GM12878 (cell line): ENCODE data around the gene IGF2R. TPM values are rescaled to one million over a fixed set of nuclear protein-coding genes. Genes with fewer than 3 reads are reported as not detected.

ENCODE experiments used
- ATAC-seq: fragments of 200-7000 bp; cut with Tn5 transposase; 3 replicates; pipeline ENCODE4 v1.9.1; 2020; ENCODE audit warnings: mild to moderate bottlenecking, moderate library complexity
- BruUV-seq: library from RNA; stranded (reverse); fragments of 400-500 nt; replicated peaks from 2 replicates; lab custom pipeline; 2021; lab: Mats Ljungman, UMichigan
- CTCF ChIA-PET: fragments of 300-600 bp; sonication (Branson Sonifier 250); formaldehyde crosslinking; extraction: SDS; loops from one replicate; lab custom pipeline; 2021; ENCODE audit warnings: inconsistent platforms; lab: Yijun Ruan, JAX
- POLR2A ChIA-PET: fragments of 350-600 bp; formaldehyde crosslinking; extraction: SDS; loops from one replicate; lab custom pipeline; 2021; ENCODE audit warnings: inconsistent platforms; lab: Charles Lee
- RAD21 ChIA-PET: fragments of 300-600 bp; sonication (Branson Sonifier 250); formaldehyde crosslinking; loops from one replicate; lab custom pipeline; 2023; ENCODE audit warnings: antibody characterized with exemption; ENCODE audit not compliant: unreplicated experiment; lab: Charles Lee
- SMC1A ChIA-PET: fragments of 300-600 bp; sonication (Branson Sonifier 250); formaldehyde crosslinking; loops from one replicate; lab custom pipeline; 2023; ENCODE audit not compliant: unreplicated experiment, uncharacterized antibody; lab: Charles Lee
- DNase-seq: peaks from one replicate; pipeline ENCODE4 v3.0.0-alpha.2; 2011; ENCODE audit warnings: low read depth, low spot score
- FAIRE-seq: peaks from 3 replicates; lab custom pipeline; 2011; peaks lifted over from hg19 to GRCh38; lab: Jason Lieb, UNC
- H2AFZ ChIP-seq: 2 replicates; pipeline ENCODE4 v1.6.0; 2011; ENCODE audit warnings: low read depth, low read length, control low read depth; ENCODE audit not compliant: control insufficient read depth
- H3K27ac ChIP-seq: 2 replicates; pipeline ENCODE4 v1.5.1; 2011; ENCODE audit warnings: control low read depth; ENCODE audit not compliant: control insufficient read depth, insufficient read depth
- H3K27me3 ChIP-seq, 2 experiments: replicated peaks in 1 of 2; 2 replicates each; pipeline versions ENCODE4 v1.6.0 to v1.6.1; 2011; ENCODE audit warnings: low read length in 1 of 2; ENCODE audit not compliant: control insufficient read depth in 2 of 2, insufficient read depth in 2 of 2
- H3K36me3 ChIP-seq, 2 experiments: 2 replicates each; pipeline ENCODE4 v1.5.1; 2011; ENCODE audit warnings: low read length in 1 of 2; ENCODE audit not compliant: control insufficient read depth in 2 of 2, insufficient read depth in 2 of 2
- H3K4me1 ChIP-seq: 2 replicates; pipeline ENCODE4 v1.6.1; 2011; ENCODE audit warnings: mild to moderate bottlenecking, low read length, moderate library complexity, mixed read lengths; ENCODE audit not compliant: control insufficient read depth, insufficient read depth
- H3K4me2 ChIP-seq: 2 replicates; pipeline ENCODE4 v1.6.0; 2011; ENCODE audit warnings: control low read depth; ENCODE audit not compliant: control insufficient read depth, insufficient read depth
- H3K4me3 ChIP-seq: fragments of 200-600 bp; sonication (generic); 2 replicates; pipeline ENCODE4 v1.5.1; 2016
- H3K79me2 ChIP-seq: 2 replicates; pipeline ENCODE4 v1.6.0; 2011; ENCODE audit warnings: low read length; ENCODE audit not compliant: control insufficient read depth, insufficient read depth
- H3K9ac ChIP-seq: 2 replicates; pipeline ENCODE4 v1.8.0; 2011; ENCODE audit warnings: low read length, control low read depth, mixed read lengths; ENCODE audit not compliant: control insufficient read depth, insufficient read depth
- H3K9me3 ChIP-seq: replicated peaks from 3 replicates; pipeline ENCODE4 v1.5.1; 2011; ENCODE audit warnings: mild to moderate bottlenecking, low read length; ENCODE audit not compliant: control insufficient read depth, insufficient read depth
- H4K20me1 ChIP-seq: 2 replicates; pipeline ENCODE4 v1.6.0; 2011; ENCODE audit not compliant: control insufficient read depth, insufficient read depth
- BMI1 ChIP-seq: fragments of 450-650 bp; IDR thresholded peaks from 2 replicates; pipeline ENCODE4 v1.6.1; 2016; ENCODE audit warnings: mild to moderate bottlenecking, moderate library complexity, borderline replicate concordance
- FOXM1 ChIP-seq: IDR thresholded peaks from 2 replicates; pipeline ENCODE4 v1.6.1; 2012; ENCODE audit warnings: low read depth, mild to moderate bottlenecking, inconsistent platforms, low read length, moderate library complexity
- GATAD2B ChIP-seq: fragments of 450-650 bp; conservative IDR thresholded peaks from 2 replicates; pipeline ENCODE4 v1.6.1; 2017; ENCODE audit warnings: low read depth, mild to moderate bottlenecking, moderate library complexity
- HDGF ChIP-seq: fragments of 450-650 bp; IDR thresholded peaks from 2 replicates; pipeline ENCODE4 v1.6.1; 2016; ENCODE audit warnings: antibody characterized with exemption
- IRF4 ChIP-seq: IDR thresholded peaks from 2 replicates; pipeline ENCODE4 v1.6.1; 2011; ENCODE audit warnings: low read depth, low read length
- KLF5 ChIP-seq: fragments of 450-650 bp; IDR thresholded peaks from 2 replicates; pipeline ENCODE4 v1.6.1; 2014; ENCODE audit warnings: mild to moderate bottlenecking; ENCODE audit not compliant: partially characterized antibody
- MXI1 ChIP-seq: fragments of 150-350 bp; IDR thresholded peaks from 2 replicates; pipeline ENCODE4 v1.6.1; 2011; ENCODE audit warnings: low read depth, mild to moderate bottlenecking, inconsistent platforms, low read length, improper control_type of control experiment
- MYC ChIP-seq: IDR thresholded peaks from 2 replicates; pipeline ENCODE4 v1.6.1; 2011; ENCODE audit warnings: mild to moderate bottlenecking, low read length, moderate library complexity, inconsistent platforms; ENCODE audit not compliant: insufficient read depth, insufficient replicate concordance, insufficient read length, severe bottlenecking
- NR2F1 ChIP-seq: fragments of 450-650 bp; conservative IDR thresholded peaks from 2 replicates; pipeline ENCODE4 v1.6.1; 2017; ENCODE audit warnings: mild to moderate bottlenecking
- PAX5 ChIP-seq: IDR thresholded peaks from 2 replicates; pipeline ENCODE4 v1.6.1; 2011; ENCODE audit warnings: low read depth, low read length, borderline replicate concordance
- SIX5 ChIP-seq: IDR thresholded peaks from 2 replicates; pipeline ENCODE4 v1.6.1; 2011; ENCODE audit warnings: mild to moderate bottlenecking, low read depth, low read length, moderate library complexity; ENCODE audit not compliant: severe bottlenecking
- SMAD1 ChIP-seq: fragments of 450-650 bp; IDR thresholded peaks from 2 replicates; pipeline ENCODE4 v1.6.1; 2018; ENCODE audit warnings: mild to moderate bottlenecking, low read depth; ENCODE audit not compliant: partially characterized antibody
- SMC3 ChIP-seq: IDR thresholded peaks from 2 replicates; pipeline ENCODE4 v1.6.1; 2011; ENCODE audit warnings: low read length, improper control_type of control experiment, borderline replicate concordance
- SREBF1 ChIP-seq: IDR thresholded peaks from 2 replicates; pipeline ENCODE4 v1.6.1; 2012; ENCODE audit warnings: mild to moderate bottlenecking, low read length
- TCF3 ChIP-seq: IDR thresholded peaks from 2 replicates; pipeline ENCODE4 v1.6.1; 2012; ENCODE audit warnings: low read depth, mild to moderate bottlenecking, low read length, borderline replicate concordance; ENCODE audit not compliant: insufficient read depth
- ZBED1 ChIP-seq: IDR thresholded peaks from 2 replicates; pipeline ENCODE4 v1.6.1; 2016; ENCODE audit warnings: borderline replicate concordance
- WGBS: methylation state at CpG from one replicate; pipeline ENCODE4 v1.1.6; 2016; ENCODE audit warnings: low lambda C conversion rate; ENCODE audit not compliant: insufficient replicate concordance, insufficient coverage; ENCODE audit errors: missing lambda C conversion rate; 5-methylcytosine and 5-hydroxymethylcytosine counted together
- in situ Hi-C: fragments of 300-500 bp; cut with MboI; formaldehyde crosslinking; loops from 9 replicates; pipeline ENCODE4 v1.14.3; 2018; ENCODE audit warnings: mixed read lengths
- intact Hi-C: fragments of 100-400 bp; cut with micrococcal nuclease; formaldehyde crosslinking; loops from one replicate; pipeline ENCODE4 v1.14.2; 2022; ENCODE audit not compliant: unreplicated experiment
- polyA plus RNA-seq, 11 experiments: library from polyadenylated mRNA; depleted of rRNA in 4 of 11; unstranded in 6 of 11; stranded (reverse) in 5 of 11; fragments of >200 nt; fragmentation: Nextera tagmentation in 4 of 11; fragmentation: Illumina TruSeq in 1 of 11; extraction: Ambion mirVana in 4 of 11; extraction: Trizol in 1 of 11; gene quantifications; 1 replicate in 1 of 11; 2 replicates in 10 of 11; pipeline versions ENCODE4 v1.2.1 to v1.2.3, GENCODE V29; 2011 to 2016; ENCODE audit warnings: inconsistent platforms in 2 of 11, missing spikeins in 2 of 11, low read depth in 1 of 11
- total RNA-seq, 4 experiments: library from RNA; depleted of rRNA in 3 of 4; stranded (reverse); fragments of >200 nt in 3 of 4; fragmentation: Illumina TruSeq in 1 of 4; extraction: Trizol in 1 of 4; gene quantifications; 2 replicates each; pipeline versions ENCODE4 v1.2.1 to v1.2.3, GENCODE V29; 2013 to 2021
- TF ChIP-seq, protein P1 (sequence below): fragments of 450-650 bp; IDR thresholded peaks from 2 replicates; pipeline ENCODE4 v1.6.1; 2018; ENCODE audit warnings: borderline replicate concordance, mild to moderate bottlenecking; ENCODE audit not compliant: partially characterized antibody
- TF ChIP-seq, protein P2 (sequence below): fragments of 450-650 bp; IDR thresholded peaks from 2 replicates; pipeline ENCODE4 v1.6.1; 2017; ENCODE audit warnings: mild to moderate bottlenecking, moderate library complexity
- TF ChIP-seq, protein P3 (sequence below): fragments of 450-650 bp; IDR thresholded peaks from 2 replicates; pipeline ENCODE4 v1.6.1; 2017; ENCODE audit warnings: low read depth, mild to moderate bottlenecking, moderate library complexity

The IGF2R gene
- total and polyA plus RNA-seq, 10 of the 15 experiments (the other 5 are each of a cell fraction or from before 2014, with no cell fraction given), result 1.00 to 40.1 (median 16.8) TPM

DNA sequence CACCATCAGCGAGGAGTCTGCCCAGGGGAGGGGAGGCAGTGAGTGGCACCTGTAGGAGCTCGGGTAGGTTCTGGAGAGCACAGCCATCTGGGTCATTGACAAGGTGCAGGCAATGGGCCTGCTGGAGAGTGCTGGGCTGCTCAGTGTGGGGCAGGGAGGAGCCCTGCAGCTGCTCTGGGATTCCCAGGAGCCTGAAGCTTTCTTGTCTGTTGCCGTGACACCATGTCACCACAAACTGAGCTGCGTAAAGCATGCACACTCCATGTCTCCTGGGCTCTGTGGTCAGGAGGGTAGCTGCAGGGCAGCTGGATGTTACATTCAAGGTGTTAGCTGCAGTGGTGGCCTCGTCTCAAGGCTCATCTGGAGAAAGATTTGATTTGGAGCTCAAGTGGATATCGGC, 148.3 kb downstream of the IGF2R start:
- Histone ChIP-seq H4K20me1 (no peaks in the 10 kb centered on the region), H3K27ac (no peak overlapping the region), H3K27me3 (no peaks in the 10 kb centered on the region), H3K4me2 (no peak overlapping the region), H3K9me3 (no peaks in the 10 kb centered on the region; the same call in 2 of the 3 replicates), H2AFZ (no peak overlapping the region), H3K79me2 (no peaks in the 10 kb centered on the region), H3K4me1 (no peaks in the 10 kb centered on the region), H3K4me3 (no peak overlapping the region), H3K36me3 (no peaks in the 10 kb centered on the region), H3K9ac (no peak overlapping the region)
- no TSS peak for BruUV-seq
- ChIA-PET SMC1A (no interaction called here), RAD21 (no interaction called here), POLR2A (no interaction called here), CTCF (no interaction called here)
- WGBS, result 89% methylated on average over 6 of the region's 6 CpGs
- in situ Hi-C loops (no loop called here), intact Hi-C loops (no loop called here)
- ATAC-seq (no peak), DNase-seq (no peak), FAIRE-seq (no peak)
- TF ChIP-seq TCF3, result no peak
- no peak for TF ChIP-seq KLF5
- no peak for TF ChIP-seq SMAD1
- no peak for TF ChIP-seq SREBF1
- TF ChIP-seq GATAD2B, result no peak
- no peak for TF ChIP-seq ZBED1
- TF ChIP-seq BMI1, result no peak
- TF ChIP-seq FOXM1, result no peak
- no peak for TF ChIP-seq IRF4
- no peak for TF ChIP-seq SMC3
- TF ChIP-seq MYC, result no peak
- no peak for TF ChIP-seq SIX5
- TF ChIP-seq HDGF, result no peak
- TF ChIP-seq, protein P1, sequence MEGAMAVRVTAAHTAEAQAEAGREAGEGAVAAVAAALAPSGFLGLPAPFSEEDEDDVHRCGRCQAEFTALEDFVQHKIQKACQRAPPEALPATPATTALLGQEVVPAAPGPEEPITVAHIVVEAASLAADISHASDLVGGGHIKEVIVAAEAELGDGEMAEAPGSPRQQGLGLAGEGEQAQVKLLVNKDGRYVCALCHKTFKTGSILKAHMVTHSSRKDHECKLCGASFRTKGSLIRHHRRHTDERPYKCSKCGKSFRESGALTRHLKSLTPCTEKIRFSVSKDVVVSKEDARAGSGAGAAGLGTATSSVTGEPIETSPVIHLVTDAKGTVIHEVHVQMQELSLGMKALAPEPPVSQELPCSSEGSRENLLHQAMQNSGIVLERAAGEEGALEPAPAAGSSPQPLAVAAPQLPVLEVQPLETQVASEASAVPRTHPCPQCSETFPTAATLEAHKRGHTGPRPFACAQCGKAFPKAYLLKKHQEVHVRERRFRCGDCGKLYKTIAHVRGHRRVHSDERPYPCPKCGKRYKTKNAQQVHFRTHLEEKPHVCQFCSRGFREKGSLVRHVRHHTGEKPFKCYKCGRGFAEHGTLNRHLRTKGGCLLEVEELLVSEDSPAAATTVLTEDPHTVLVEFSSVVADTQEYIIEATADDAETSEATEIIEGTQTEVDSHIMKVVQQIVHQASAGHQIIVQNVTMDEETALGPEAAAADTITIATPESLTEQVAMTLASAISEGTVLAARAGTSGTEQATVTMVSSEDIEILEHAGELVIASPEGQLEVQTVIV, result no peak
- no peak for TF ChIP-seq PAX5
- TF ChIP-seq, protein P2, sequence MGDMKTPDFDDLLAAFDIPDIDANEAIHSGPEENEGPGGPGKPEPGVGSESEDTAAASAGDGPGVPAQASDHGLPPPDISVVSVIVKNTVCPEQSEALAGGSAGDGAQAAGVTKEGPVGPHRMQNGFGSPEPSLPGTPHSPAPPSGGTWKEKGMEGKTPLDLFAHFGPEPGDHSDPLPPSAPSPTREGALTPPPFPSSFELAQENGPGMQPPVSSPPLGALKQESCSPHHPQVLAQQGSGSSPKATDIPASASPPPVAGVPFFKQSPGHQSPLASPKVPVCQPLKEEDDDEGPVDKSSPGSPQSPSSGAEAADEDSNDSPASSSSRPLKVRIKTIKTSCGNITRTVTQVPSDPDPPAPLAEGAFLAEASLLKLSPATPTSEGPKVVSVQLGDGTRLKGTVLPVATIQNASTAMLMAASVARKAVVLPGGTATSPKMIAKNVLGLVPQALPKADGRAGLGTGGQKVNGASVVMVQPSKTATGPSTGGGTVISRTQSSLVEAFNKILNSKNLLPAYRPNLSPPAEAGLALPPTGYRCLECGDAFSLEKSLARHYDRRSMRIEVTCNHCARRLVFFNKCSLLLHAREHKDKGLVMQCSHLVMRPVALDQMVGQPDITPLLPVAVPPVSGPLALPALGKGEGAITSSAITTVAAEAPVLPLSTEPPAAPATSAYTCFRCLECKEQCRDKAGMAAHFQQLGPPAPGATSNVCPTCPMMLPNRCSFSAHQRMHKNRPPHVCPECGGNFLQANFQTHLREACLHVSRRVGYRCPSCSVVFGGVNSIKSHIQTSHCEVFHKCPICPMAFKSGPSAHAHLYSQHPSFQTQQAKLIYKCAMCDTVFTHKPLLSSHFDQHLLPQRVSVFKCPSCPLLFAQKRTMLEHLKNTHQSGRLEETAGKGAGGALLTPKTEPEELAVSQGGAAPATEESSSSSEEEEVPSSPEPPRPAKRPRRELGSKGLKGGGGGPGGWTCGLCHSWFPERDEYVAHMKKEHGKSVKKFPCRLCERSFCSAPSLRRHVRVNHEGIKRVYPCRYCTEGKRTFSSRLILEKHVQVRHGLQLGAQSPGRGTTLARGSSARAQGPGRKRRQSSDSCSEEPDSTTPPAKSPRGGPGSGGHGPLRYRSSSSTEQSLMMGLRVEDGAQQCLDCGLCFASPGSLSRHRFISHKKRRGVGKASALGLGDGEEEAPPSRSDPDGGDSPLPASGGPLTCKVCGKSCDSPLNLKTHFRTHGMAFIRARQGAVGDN, result no peak
- TF ChIP-seq MXI1, result no peak
- no peak for TF ChIP-seq NR2F1
- TF ChIP-seq, protein P3, sequence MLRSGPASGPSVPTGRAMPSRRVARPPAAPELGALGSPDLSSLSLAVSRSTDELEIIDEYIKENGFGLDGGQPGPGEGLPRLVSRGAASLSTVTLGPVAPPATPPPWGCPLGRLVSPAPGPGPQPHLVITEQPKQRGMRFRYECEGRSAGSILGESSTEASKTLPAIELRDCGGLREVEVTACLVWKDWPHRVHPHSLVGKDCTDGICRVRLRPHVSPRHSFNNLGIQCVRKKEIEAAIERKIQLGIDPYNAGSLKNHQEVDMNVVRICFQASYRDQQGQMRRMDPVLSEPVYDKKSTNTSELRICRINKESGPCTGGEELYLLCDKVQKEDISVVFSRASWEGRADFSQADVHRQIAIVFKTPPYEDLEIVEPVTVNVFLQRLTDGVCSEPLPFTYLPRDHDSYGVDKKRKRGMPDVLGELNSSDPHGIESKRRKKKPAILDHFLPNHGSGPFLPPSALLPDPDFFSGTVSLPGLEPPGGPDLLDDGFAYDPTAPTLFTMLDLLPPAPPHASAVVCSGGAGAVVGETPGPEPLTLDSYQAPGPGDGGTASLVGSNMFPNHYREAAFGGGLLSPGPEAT, result no peak
